ENCODE measurements around the gene VTCN1.
"Not testable (repeated sequence)": the region's sequence is repeated elsewhere in the genome, so short reads cannot be mapped to it uniquely, and the experiment has no call there.

Gene VTCN1

GRCh38 chr1:117161887-117162286 is 48.8 kb downstream of the VTCN1 start:
- FAIRE-seq, result no peak

GRCh38 chr1:117151305-117151704 is 59.4 kb downstream of the VTCN1 start:
- FAIRE-seq, result not testable (repeated sequence)

More at GRCh38 chr1:117161887-117162286, 48.8 kb downstream of the VTCN1 start:
- no peak for TF ChIP-seq POLR2A (IDR thresholded peaks at IDR 0.05; ENCODE audit: low read depth, low read length)
- TF ChIP-seq TAF1 (IDR thresholded peaks at IDR 0.05; ENCODE audit: borderline replicate concordance, low read depth, low read length), result no peak
- no peak for DNase-seq (ENCODE audit: insufficient read length)

GRCh38 chr1:117150316-117150715 is 60.4 kb downstream of the VTCN1 start:
- no peak for DNase-seq (ENCODE audit: insufficient read length)
- TF ChIP-seq POLR2A (IDR thresholded peaks at IDR 0.05; ENCODE audit: low read depth, low read length), result no peak
- no peak for TF ChIP-seq POLR2AphosphoS5 (IDR thresholded peaks at IDR 0.05; ENCODE audit: low read depth, low read length)
- no peak for TF ChIP-seq TAF1 (IDR thresholded peaks at IDR 0.05; ENCODE audit: borderline replicate concordance, low read depth, low read length)
- FAIRE-seq, result no peak

More at GRCh38 chr1:117151305-117151704, 59.4 kb downstream of the VTCN1 start:
- DNase-seq (ENCODE audit: insufficient read length), result not testable (repeated sequence)

- FAIRE-seq (no peak), DNase-seq (ENCODE audit: insufficient read length) (no peak)
- TF ChIP-seq TAF1 (IDR thresholded peaks at IDR 0.05; ENCODE audit: borderline replicate concordance, low read depth, low read length) (no peak), POLR2A (IDR thresholded peaks at IDR 0.05; ENCODE audit: low read depth, low read length) (no peak), POLR2AphosphoS5 (IDR thresholded peaks at IDR 0.05; ENCODE audit: low read depth, low read length) (no peak)
Observed at GRCh38 chr1:117147856-117148588, 62.7 kb downstream of the VTCN1 start.

GRCh38 chr1:117147341-117147831 is 63.3 kb downstream of the VTCN1 start:
- no peak for DNase-seq (ENCODE audit: insufficient read length)
- TF ChIP-seq POLR2AphosphoS5 (IDR thresholded peaks at IDR 0.05; ENCODE audit: low read depth, low read length), result no peak
- no peak for TF ChIP-seq TAF1 (IDR thresholded peaks at IDR 0.05; ENCODE audit: borderline replicate concordance, low read depth, low read length)
- no peak for TF ChIP-seq POLR2A (IDR thresholded peaks at IDR 0.05; ENCODE audit: low read depth, low read length)
- FAIRE-seq, result no peak

- FAIRE-seq, result no peak
- TF ChIP-seq TAF1 (IDR thresholded peaks at IDR 0.05; ENCODE audit: borderline replicate concordance, low read depth, low read length) (no peak), POLR2A (IDR thresholded peaks at IDR 0.05; ENCODE audit: low read depth, low read length) (no peak), POLR2AphosphoS5 (IDR thresholded peaks at IDR 0.05; ENCODE audit: low read depth, low read length) (no peak)
- DNase-seq (ENCODE audit: insufficient read length), result no peak
Observed at GRCh38 chr1:117146575-117147340, 64.0 kb downstream of the VTCN1 start.

- TF ChIP-seq TAF1 (IDR thresholded peaks at IDR 0.05; ENCODE audit: borderline replicate concordance, low read depth, low read length) (no peak), POLR2AphosphoS5 (IDR thresholded peaks at IDR 0.05; ENCODE audit: low read depth, low read length) (no peak), POLR2A (IDR thresholded peaks at IDR 0.05; ENCODE audit: low read depth, low read length) (no peak)
- DNase-seq (ENCODE audit: insufficient read length) (no peak), FAIRE-seq (no peak)
Observed at GRCh38 chr1:117146072-117146471, 64.7 kb downstream of the VTCN1 start.

GRCh38 chr1:117143871-117144270 is 66.9 kb downstream of the VTCN1 start:
- TF ChIP-seq TAF1 (IDR thresholded peaks at IDR 0.05; ENCODE audit: borderline replicate concordance, low read depth, low read length), result no peak
- FAIRE-seq (no peak), DNase-seq (ENCODE audit: insufficient read length) (no peak)

- no peak for FAIRE-seq
- no peak for DNase-seq (ENCODE audit: insufficient read length)
- TF ChIP-seq POLR2AphosphoS5 (IDR thresholded peaks at IDR 0.05; ENCODE audit: low read depth, low read length) (no peak), TAF1 (IDR thresholded peaks at IDR 0.05; ENCODE audit: borderline replicate concordance, low read depth, low read length) (no peak), POLR2A (IDR thresholded peaks at IDR 0.05; ENCODE audit: low read depth, low read length) (no peak)
Observed at GRCh38 chr1:117143172-117143571, 67.6 kb downstream of the VTCN1 start.

GRCh38 chr1:117142200-117142599 is 68.5 kb downstream of the VTCN1 start:
- no peak for TF ChIP-seq TAF1 (IDR thresholded peaks at IDR 0.05; ENCODE audit: borderline replicate concordance, low read depth, low read length)
- TF ChIP-seq POLR2AphosphoS5 (IDR thresholded peaks at IDR 0.05; ENCODE audit: low read depth, low read length), result no peak
- no peak for TF ChIP-seq POLR2A (IDR thresholded peaks at IDR 0.05; ENCODE audit: low read depth, low read length)
- FAIRE-seq (no peak), DNase-seq (ENCODE audit: insufficient read length) (no peak)

GRCh38 chr1:117138561-117138960 is 72.2 kb downstream of the VTCN1 start:
- no peak for TF ChIP-seq POLR2A (IDR thresholded peaks at IDR 0.05; ENCODE audit: low read depth, low read length)
- TF ChIP-seq TAF1 (IDR thresholded peaks at IDR 0.05; ENCODE audit: borderline replicate concordance, low read depth, low read length), result no peak
- no peak for TF ChIP-seq POLR2AphosphoS5 (IDR thresholded peaks at IDR 0.05; ENCODE audit: low read depth, low read length)
- DNase-seq (ENCODE audit: insufficient read length) (no peak), FAIRE-seq (no peak)

- DNase-seq (ENCODE audit: insufficient read length), result no peak
- FAIRE-seq, result no peak
- TF ChIP-seq POLR2AphosphoS5 (IDR thresholded peaks at IDR 0.05; ENCODE audit: low read depth, low read length) (no peak), POLR2A (IDR thresholded peaks at IDR 0.05; ENCODE audit: low read depth, low read length) (no peak), TAF1 (IDR thresholded peaks at IDR 0.05; ENCODE audit: borderline replicate concordance, low read depth, low read length) (no peak)
Observed at GRCh38 chr1:117138106-117138505, 72.6 kb downstream of the VTCN1 start.
